HCT116 (cell line): ENCODE results near the gene NR2E3. TPM values are rescaled to one million over a fixed set of nuclear protein-coding genes. Genes with fewer than 3 reads are reported as not detected.

Source experiments
- ATAC-seq: fragments of 200-7000 bp; cut with Tn5 transposase; 2 replicates; pipeline ENCODE4 v1.9.1; 2020; ENCODE audit warnings: mild to moderate bottlenecking, moderate library complexity
- BruUV-seq: library from RNA; stranded (reverse); fragments of 400-500 nt; replicated peaks from 2 replicates; lab custom pipeline; 2021; lab: Mats Ljungman, UMichigan
- CTCF ChIA-PET: fragments of 300-600 bp; sonication (Branson Sonifier 250); formaldehyde crosslinking; loops from one replicate; lab custom pipeline; 2021; ENCODE audit warnings: antibody characterized with exemption; lab: Charles Lee
- POLR2A ChIA-PET: fragments of 300-600, 350-600 bp; sonication (Branson Sonifier 250); formaldehyde crosslinking; loops from one replicate; lab custom pipeline; 2021; ENCODE audit warnings: antibody characterized with exemption; lab: Charles Lee
- RAD21 ChIA-PET, 2 experiments: fragments of 300-600 bp; sonication (Branson Sonifier 250); formaldehyde crosslinking; loops; one replicate each; lab custom pipeline; 2023; ENCODE audit warnings: low total read pairs in 2 of 2; ENCODE audit not compliant: uncharacterized antibody in 2 of 2, unreplicated experiment in 2 of 2, low non-redundant PET in 1 of 2; lab: Charles Lee
- DNase-seq: peaks from one replicate; pipeline ENCODE4 v3.0.0-alpha.2; 2010; ENCODE audit warnings: low read depth, low spot score
- H2AFZ ChIP-seq: fragments of 200-600 bp; shearing (Covaris generic), sonication (generic); 2 replicates; pipeline ENCODE4 v1.6.1; 2017; ENCODE audit warnings: low read depth, mixed run types, mixed read lengths, antibody characterized with exemption, low read length; ENCODE audit not compliant: poor library complexity, severe bottlenecking
- H3K27ac ChIP-seq: 2 replicates; pipeline ENCODE4 v1.5.1; 2012; ENCODE audit warnings: low read depth, low read length
- H3K27me3 ChIP-seq: fragments of 200-600 bp; sonication (generic); 2 replicates; pipeline ENCODE4 v1.6.1; 2016; ENCODE audit warnings: mixed run types, low read length, mixed read lengths; ENCODE audit not compliant: insufficient read depth
- H3K36me3 ChIP-seq, 2 experiments: fragments of 200-500 bp in 1 of 2; fragments of 200-600 bp in 1 of 2; sonication (Bioruptor generic) in 1 of 2; sonication (generic) in 1 of 2; 2 replicates each; pipeline versions ENCODE4 v1.5.1 to v1.6.1; 2014 to 2016; ENCODE audit warnings: low read length in 2 of 2, inconsistent platforms in 1 of 2, mixed read lengths in 1 of 2, mixed run types in 1 of 2; ENCODE audit not compliant: insufficient read depth in 2 of 2, control insufficient read depth in 1 of 2
- H3K4me1 ChIP-seq, 2 experiments: fragments of 200-600 bp in 1 of 2; sonication (generic) in 1 of 2; 2 replicates each; pipeline versions ENCODE4 v1.5.1 to v1.6.1; 2012 to 2017; ENCODE audit warnings: low read length in 2 of 2, inconsistent platforms in 1 of 2, mild to moderate bottlenecking in 1 of 2, mixed read lengths in 1 of 2, mixed run types in 1 of 2, moderate library complexity in 1 of 2; ENCODE audit not compliant: insufficient read depth in 2 of 2, control insufficient read depth in 1 of 2
- H3K4me2 ChIP-seq: fragments of 200-600 bp; sonication (generic); 2 replicates; pipeline ENCODE4 v1.6.1; 2017; ENCODE audit warnings: mixed run types, low read length, mixed read lengths
- H3K4me3 ChIP-seq, 2 experiments: fragments of 200-600 bp in 1 of 2; sonication (generic) in 1 of 2; replicated peaks in 1 of 2; 2 replicates each; pipeline ENCODE4 v1.5.1; 2011 to 2016; ENCODE audit warnings: low read length in 2 of 2, control low read depth in 1 of 2, low read depth in 1 of 2, mild to moderate bottlenecking in 1 of 2, mixed read lengths in 1 of 2, mixed run types in 1 of 2
- H3K79me2 ChIP-seq: fragments of 200-600 bp; sonication (generic); 2 replicates; pipeline ENCODE4 v1.6.1; 2017; ENCODE audit warnings: mild to moderate bottlenecking, mixed run types, low read length, moderate library complexity, mixed read lengths; ENCODE audit not compliant: insufficient read depth
- H3K9ac ChIP-seq: fragments of 200-600 bp; sonication (generic); 2 replicates; pipeline ENCODE4 v1.6.1; 2016; ENCODE audit warnings: low read length, mixed read lengths
- H3K9me2 ChIP-seq: fragments of 200-600 bp; sonication (generic), shearing (Covaris generic); 2 replicates; pipeline ENCODE4 v1.6.1; 2017; ENCODE audit warnings: mixed run types, mild to moderate bottlenecking, moderate library complexity; ENCODE audit not compliant: insufficient read depth
- H3K9me3 ChIP-seq, 2 experiments: fragments of 200-500 bp in 1 of 2; fragments of 200-600 bp in 1 of 2; sonication (Bioruptor generic) in 1 of 2; sonication (generic) in 1 of 2; 2 replicates each; pipeline ENCODE4 v1.6.1; 2014 to 2017; ENCODE audit warnings: low read length in 2 of 2, mixed read lengths in 2 of 2, inconsistent platforms in 1 of 2, low read depth in 1 of 2, mild to moderate bottlenecking in 1 of 2, mixed run types in 1 of 2, moderate library complexity in 1 of 2; ENCODE audit not compliant: control insufficient read depth in 1 of 2, insufficient read depth in 1 of 2
- H4K20me1 ChIP-seq: fragments of 200-600 bp; sonication (generic), shearing (Covaris generic); 2 replicates; pipeline ENCODE4 v1.6.1; 2017; ENCODE audit warnings: mixed run types, mild to moderate bottlenecking, moderate library complexity; ENCODE audit not compliant: insufficient read depth
- CEBPB ChIP-seq: IDR thresholded peaks from 2 replicates; pipeline ENCODE4 v1.6.1; 2012; ENCODE audit warnings: low read depth
- POLR2A ChIP-seq: IDR thresholded peaks from 2 replicates; pipeline ENCODE4 v1.7.0; 2011; ENCODE audit warnings: borderline replicate concordance; ENCODE audit not compliant: insufficient read depth, insufficient read length; ENCODE audit errors: extremely low read depth
- RAD21 ChIP-seq: IDR thresholded peaks from 2 replicates; pipeline ENCODE4 v1.6.1; 2012; ENCODE audit warnings: low read depth, mild to moderate bottlenecking
- intact Hi-C: fragments of 100-400 bp; cut with micrococcal nuclease; formaldehyde crosslinking; loops from 2 replicates; pipeline ENCODE4 v1.10.0; 2022
- total RNA-seq: library from RNA; stranded (reverse); gene quantifications from one replicate; pipeline ENCODE4 v1.2.1, GENCODE V29; 2021; ENCODE audit not compliant: unreplicated experiment
- TF ChIP-seq, protein P1 (sequence below): IDR thresholded peaks from 2 replicates; pipeline ENCODE4 v1.6.1; 2012; ENCODE audit warnings: low read depth
- TF ChIP-seq, protein P2 (sequence below), 3 experiments: fragments of 200-600 bp in 1 of 3; sonication (generic) in 1 of 3; IDR thresholded peaks in 2 of 3; conservative IDR thresholded peaks in 1 of 3; 2 replicates each; pipeline ENCODE4 v1.5.1; 2012 to 2017; ENCODE audit warnings: low read depth in 2 of 3, low read length in 2 of 3, antibody characterized with exemption in 1 of 3, borderline replicate concordance in 1 of 3, control low read depth in 1 of 3, mild to moderate bottlenecking in 1 of 3, mixed read lengths in 1 of 3, mixed run types in 1 of 3, moderate library complexity in 1 of 3; ENCODE audit not compliant: insufficient read depth in 1 of 3

Gene NR2E3
- total RNA-seq, 1 experiment from 2014 or later, result 0.59 TPM

DNA sequence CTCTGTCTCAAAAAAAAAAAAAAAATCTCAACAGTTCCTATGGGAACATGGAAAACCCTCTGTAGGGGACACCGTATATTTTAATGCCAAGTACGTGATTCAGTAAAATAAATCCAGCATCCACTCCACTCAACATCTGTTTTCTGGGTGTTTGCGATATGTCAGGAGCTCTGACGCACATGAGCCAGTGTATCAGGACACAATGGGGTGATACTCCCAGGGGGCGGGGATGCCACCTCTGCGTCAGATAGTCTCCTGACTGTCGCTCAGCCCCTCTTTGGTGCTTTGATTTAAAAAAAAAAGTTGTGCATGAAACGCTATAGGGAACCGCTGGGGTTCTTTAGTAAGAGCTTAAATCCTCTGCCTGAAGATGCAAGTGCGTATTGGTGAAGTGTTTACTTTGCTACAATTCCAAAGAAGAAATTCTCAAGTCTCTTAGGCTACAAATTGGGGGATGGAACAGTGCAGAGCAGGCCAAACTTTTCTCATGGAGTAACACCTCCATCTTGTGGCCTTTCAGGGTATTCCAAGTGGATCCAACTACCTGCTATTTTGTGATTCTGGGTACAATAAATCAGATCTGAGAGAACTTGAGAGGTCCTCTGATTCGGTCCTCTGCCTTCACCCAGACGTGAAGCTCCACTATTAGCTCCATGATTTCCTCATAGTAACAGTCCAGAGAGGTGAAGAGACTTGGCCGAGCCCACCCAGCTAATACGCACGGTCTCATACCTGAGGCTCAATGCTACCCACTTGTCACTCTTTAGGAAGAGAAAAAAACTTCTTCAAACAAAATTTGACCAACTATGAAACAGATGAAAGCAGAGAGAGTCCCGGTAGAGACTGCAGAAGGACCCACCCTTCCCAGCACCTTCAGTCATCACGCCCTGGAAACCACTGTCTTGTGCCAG, 9.3 kb upstream of the NR2E3 start:
- H3K4me2 ChIP-seq, result no peak overlapping the region
- H3K27ac ChIP-seq, result no peak overlapping the region
- no peaks in the 10 kb centered on the region for H3K27me3 ChIP-seq
- POLR2A ChIA-PET, result no interaction called here
- H3K9ac ChIP-seq, result no peak overlapping the region
- no peaks in the 10 kb centered on the region for H3K79me2 ChIP-seq
- TF ChIP-seq POLR2A (no peak), CEBPB (no peak), RAD21 (peak; percentile 94)
- TF ChIP-seq, protein P1, sequence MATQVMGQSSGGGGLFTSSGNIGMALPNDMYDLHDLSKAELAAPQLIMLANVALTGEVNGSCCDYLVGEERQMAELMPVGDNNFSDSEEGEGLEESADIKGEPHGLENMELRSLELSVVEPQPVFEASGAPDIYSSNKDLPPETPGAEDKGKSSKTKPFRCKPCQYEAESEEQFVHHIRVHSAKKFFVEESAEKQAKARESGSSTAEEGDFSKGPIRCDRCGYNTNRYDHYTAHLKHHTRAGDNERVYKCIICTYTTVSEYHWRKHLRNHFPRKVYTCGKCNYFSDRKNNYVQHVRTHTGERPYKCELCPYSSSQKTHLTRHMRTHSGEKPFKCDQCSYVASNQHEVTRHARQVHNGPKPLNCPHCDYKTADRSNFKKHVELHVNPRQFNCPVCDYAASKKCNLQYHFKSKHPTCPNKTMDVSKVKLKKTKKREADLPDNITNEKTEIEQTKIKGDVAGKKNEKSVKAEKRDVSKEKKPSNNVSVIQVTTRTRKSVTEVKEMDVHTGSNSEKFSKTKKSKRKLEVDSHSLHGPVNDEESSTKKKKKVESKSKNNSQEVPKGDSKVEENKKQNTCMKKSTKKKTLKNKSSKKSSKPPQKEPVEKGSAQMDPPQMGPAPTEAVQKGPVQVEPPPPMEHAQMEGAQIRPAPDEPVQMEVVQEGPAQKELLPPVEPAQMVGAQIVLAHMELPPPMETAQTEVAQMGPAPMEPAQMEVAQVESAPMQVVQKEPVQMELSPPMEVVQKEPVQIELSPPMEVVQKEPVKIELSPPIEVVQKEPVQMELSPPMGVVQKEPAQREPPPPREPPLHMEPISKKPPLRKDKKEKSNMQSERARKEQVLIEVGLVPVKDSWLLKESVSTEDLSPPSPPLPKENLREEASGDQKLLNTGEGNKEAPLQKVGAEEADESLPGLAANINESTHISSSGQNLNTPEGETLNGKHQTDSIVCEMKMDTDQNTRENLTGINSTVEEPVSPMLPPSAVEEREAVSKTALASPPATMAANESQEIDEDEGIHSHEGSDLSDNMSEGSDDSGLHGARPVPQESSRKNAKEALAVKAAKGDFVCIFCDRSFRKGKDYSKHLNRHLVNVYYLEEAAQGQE, result no peak
- TF ChIP-seq, protein P2, sequence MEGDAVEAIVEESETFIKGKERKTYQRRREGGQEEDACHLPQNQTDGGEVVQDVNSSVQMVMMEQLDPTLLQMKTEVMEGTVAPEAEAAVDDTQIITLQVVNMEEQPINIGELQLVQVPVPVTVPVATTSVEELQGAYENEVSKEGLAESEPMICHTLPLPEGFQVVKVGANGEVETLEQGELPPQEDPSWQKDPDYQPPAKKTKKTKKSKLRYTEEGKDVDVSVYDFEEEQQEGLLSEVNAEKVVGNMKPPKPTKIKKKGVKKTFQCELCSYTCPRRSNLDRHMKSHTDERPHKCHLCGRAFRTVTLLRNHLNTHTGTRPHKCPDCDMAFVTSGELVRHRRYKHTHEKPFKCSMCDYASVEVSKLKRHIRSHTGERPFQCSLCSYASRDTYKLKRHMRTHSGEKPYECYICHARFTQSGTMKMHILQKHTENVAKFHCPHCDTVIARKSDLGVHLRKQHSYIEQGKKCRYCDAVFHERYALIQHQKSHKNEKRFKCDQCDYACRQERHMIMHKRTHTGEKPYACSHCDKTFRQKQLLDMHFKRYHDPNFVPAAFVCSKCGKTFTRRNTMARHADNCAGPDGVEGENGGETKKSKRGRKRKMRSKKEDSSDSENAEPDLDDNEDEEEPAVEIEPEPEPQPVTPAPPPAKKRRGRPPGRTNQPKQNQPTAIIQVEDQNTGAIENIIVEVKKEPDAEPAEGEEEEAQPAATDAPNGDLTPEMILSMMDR (IDR thresholded peaks at IDR 0.05 in 2 of 3, conservative IDR thresholded peaks at IDR 0.05 in 1 of 3; ENCODE audit: borderline replicate concordance in 1 of 3, insufficient read depth in 1 of 3, low read depth in 2 of 3, low read length in 2 of 3), result peak; percentile 74 to 91 (median 82); a peak in 5 of 6 replicates
- H3K4me1 ChIP-seq, result no peaks in the 10 kb centered on the region; a peak in 1 of 4 replicates
- H3K9me3 ChIP-seq, result no peaks in the 10 kb centered on the region
- no peaks in the 10 kb centered on the region for H4K20me1 ChIP-seq
- no peaks in the 10 kb centered on the region for H3K36me3 ChIP-seq
- RAD21 ChIA-PET, result no interaction called here
- intact Hi-C loops, result loop anchor here (1.0 to 10.0 kb wide), 7 partner anchors 49 to 976 kb away; partner anchors contain the start of gene THSD4
- no TSS peak for BruUV-seq
- no peak overlapping the region for H3K4me3 ChIP-seq
- CTCF ChIA-PET, result interaction anchor here (0.7 to 6.8 kb wide), 5 partner anchors 10 to 899 kb away, joined by 3 to 40 read pairs (median 5); no protein-coding TSS in a partner anchor
- no peak overlapping the region for H2AFZ ChIP-seq
- DNase-seq (peak; percentile 56), ATAC-seq (peak; percentile 88)
- no peaks in the 10 kb centered on the region for H3K9me2 ChIP-seq
